Measurements from ENCODE around the gene ZNF385B. TPM values are rescaled to one million over a fixed set of nuclear protein-coding genes. Genes with fewer than 3 reads are reported as not detected.

Gene ZNF385B
- total RNA-seq, 4 donors from 2014 or later, result 0.89 to 3.6 (median 1.8) TPM

- Histone ChIP-seq H3K4me1 (no peaks in the 10 kb centered on the region), H3K27ac (no peak overlapping the region), H3K4me3 (no peak overlapping the region), H3K9me3 (no peaks in the 10 kb centered on the region), H3K36me3 (no peaks in the 10 kb centered on the region), H3K27me3 (no peaks in the 10 kb centered on the region)
- TF ChIP-seq EP300 (IDR thresholded peaks at IDR 0.05), result no peak
- TF ChIP-seq POLR2AphosphoS5 (IDR thresholded peaks at IDR 0.05), result no peak
- no peak for TF ChIP-seq CTCF (IDR thresholded peaks at IDR 0.05)
- no peak for TF ChIP-seq POLR2A (IDR thresholded peaks at IDR 0.05)
- no peak for DNase-seq (ENCODE audit: low spot score in 2 of 2)
- 71% methylated on average over 3 of the region's 3 CpGs for WGBS
Observed at GRCh38 chr2:179437430-179437829, 424.0 kb downstream of the ZNF385B start.

GRCh38 chr2:179435566-179435965 lies 425.8 kb downstream of the ZNF385B start:
- Histone ChIP-seq H3K4me1 (no peaks in the 10 kb centered on the region), H3K27ac (no peak overlapping the region), H3K9me3 (no peaks in the 10 kb centered on the region), H3K27me3 (no peaks in the 10 kb centered on the region), H3K4me3 (no peak overlapping the region), H3K36me3 (no peaks in the 10 kb centered on the region)
- no peak for TF ChIP-seq POLR2AphosphoS5 (IDR thresholded peaks at IDR 0.05)
- no peak for TF ChIP-seq EP300 (IDR thresholded peaks at IDR 0.05)
- TF ChIP-seq POLR2A (IDR thresholded peaks at IDR 0.05), result no peak
- no peak for TF ChIP-seq CTCF (IDR thresholded peaks at IDR 0.05)
- DNase-seq (ENCODE audit: low spot score in 2 of 2), result no peak
- 64% methylated on average over 2 of the region's 2 CpGs for WGBS

GRCh38 chr2:179435000-179435399 lies 426.4 kb downstream of the ZNF385B start:
- no peaks in the 10 kb centered on the region for H3K4me1 ChIP-seq
- H3K36me3 ChIP-seq, result no peaks in the 10 kb centered on the region
- no peaks in the 10 kb centered on the region for H3K9me3 ChIP-seq
- no peak overlapping the region for H3K27ac ChIP-seq
- no peak for TF ChIP-seq CTCF (IDR thresholded peaks at IDR 0.05)
- no peak for TF ChIP-seq EP300 (IDR thresholded peaks at IDR 0.05)
- TF ChIP-seq POLR2A (IDR thresholded peaks at IDR 0.05), result no peak
- no peak for TF ChIP-seq POLR2AphosphoS5 (IDR thresholded peaks at IDR 0.05)
- H3K4me3 ChIP-seq, result no peak overlapping the region
- DNase-seq (ENCODE audit: low spot score in 2 of 2), result no peak
- H3K27me3 ChIP-seq, result no peaks in the 10 kb centered on the region
- 73% methylated on average over 4 of the region's 4 CpGs for WGBS

GRCh38 chr2:179434357-179434756 lies 427.1 kb downstream of the ZNF385B start:
- Histone ChIP-seq H3K36me3 (no peaks in the 10 kb centered on the region), H3K9me3 (no peaks in the 10 kb centered on the region), H3K27ac (no peak overlapping the region), H3K4me3 (no peak overlapping the region), H3K27me3 (no peaks in the 10 kb centered on the region), H3K4me1 (no peaks in the 10 kb centered on the region)
- DNase-seq (ENCODE audit: low spot score in 2 of 2), result no peak
- TF ChIP-seq EP300 (IDR thresholded peaks at IDR 0.05), result no peak
- TF ChIP-seq POLR2A (IDR thresholded peaks at IDR 0.05), result no peak
- TF ChIP-seq CTCF (IDR thresholded peaks at IDR 0.05), result no peak
- TF ChIP-seq POLR2AphosphoS5 (IDR thresholded peaks at IDR 0.05), result no peak
- WGBS, result 96% methylated on average over 1 of the region's 1 CpG

GRCh38 chr2:179432751-179433150 lies 428.7 kb downstream of the ZNF385B start:
- 87% methylated on average over 3 of the region's 3 CpGs for WGBS
- TF ChIP-seq POLR2AphosphoS5 (IDR thresholded peaks at IDR 0.05) (no peak), POLR2A (IDR thresholded peaks at IDR 0.05) (no peak), EP300 (IDR thresholded peaks at IDR 0.05) (no peak), CTCF (IDR thresholded peaks at IDR 0.05) (no peak)
- Histone ChIP-seq H3K9me3 (no peaks in the 10 kb centered on the region), H3K27me3 (no peaks in the 10 kb centered on the region), H3K27ac (no peak overlapping the region), H3K4me3 (no peak overlapping the region), H3K4me1 (no peaks in the 10 kb centered on the region), H3K36me3 (no peaks in the 10 kb centered on the region)
- DNase-seq (ENCODE audit: low spot score in 2 of 2), result no peak
